ENCODE measurements around the gene SCIN.

GRCh38 chr7:12661581-12661980 lies 91.1 kb downstream of the SCIN start:
- TF ChIP-seq CTCF (IDR thresholded peaks at IDR 0.05) (no peak), POLR2A (IDR thresholded peaks at IDR 0.05) (no peak)

All from adrenal gland (tissue), 5 donors.